ENCODE results near the gene DONSON.
A peak's percentile ranks its signal among the peaks of the same experiment; 100 is the strongest.
"Not testable (repeated sequence)": the region's sequence is repeated elsewhere in the genome, so short reads cannot be mapped to it uniquely, and the experiment has no call there.

DONSON gene

DNA sequence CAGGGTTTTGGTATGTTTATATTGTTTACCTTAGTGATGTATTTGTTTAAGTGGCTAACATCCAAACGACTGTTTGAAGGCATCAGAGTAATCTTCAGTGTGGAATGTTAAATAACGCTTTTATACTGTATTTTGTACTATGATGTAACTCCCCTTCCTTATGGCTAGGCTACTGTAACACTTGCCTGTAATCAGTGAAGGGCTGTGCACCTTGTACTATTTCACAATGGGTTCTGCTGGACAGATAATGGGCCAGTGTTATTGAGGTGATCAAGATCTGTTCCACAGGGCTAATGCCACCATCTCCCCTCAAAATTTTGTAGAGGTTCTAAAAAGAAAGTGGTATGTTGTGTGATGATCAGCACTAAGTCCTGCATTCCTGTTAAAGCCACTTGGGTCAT is 11.7 kb downstream of the DONSON start:
- H3K4me1 ChIP-seq (ENCODE audit: control insufficient read depth, insufficient read depth, low read length); H3K9me3 ChIP-seq (ENCODE audit: control insufficient read depth, insufficient read depth, low read depth, low read length); H3K4me3 ChIP-seq (ENCODE audit: low read depth, low read length); H3K27ac ChIP-seq (ENCODE audit: extremely low read depth, low read depth, low read length): not testable (repeated sequence)
- H3K36me3 ChIP-seq (ENCODE audit: control insufficient read depth in 2 of 2, insufficient read depth in 1 of 2, low read length in 2 of 2), result peaks cover 89 to 93% of the 10 kb centered on the region in 2 experiments
- ChIA-PET CTCF (interaction anchor here (2.0 kb wide), 1 partner anchor 29 kb away, joined by 8 read pairs; no protein-coding TSS in a partner anchor), POLR2A (interaction anchor here (1.2 kb wide), 1 partner anchor 12 kb away, joined by 7 read pairs; the partner anchor contains the start of gene DONSON)
- TF ChIP-seq OSR2 (tag by site-specific recombination; IDR thresholded peaks at IDR 0.05) (peak; percentile 42; the same call in 1 of the 2 replicates), ZEB2 (tag by site-specific recombination; IDR thresholded peaks at IDR 0.05) (peak; percentile 38; the same call in 1 of the 2 replicates), SP7 (tag by site-specific recombination; IDR thresholded peaks at IDR 0.05) (0 out of 2 replicates have a peak, but pooled peaks have one; percentile 9)

DNA sequence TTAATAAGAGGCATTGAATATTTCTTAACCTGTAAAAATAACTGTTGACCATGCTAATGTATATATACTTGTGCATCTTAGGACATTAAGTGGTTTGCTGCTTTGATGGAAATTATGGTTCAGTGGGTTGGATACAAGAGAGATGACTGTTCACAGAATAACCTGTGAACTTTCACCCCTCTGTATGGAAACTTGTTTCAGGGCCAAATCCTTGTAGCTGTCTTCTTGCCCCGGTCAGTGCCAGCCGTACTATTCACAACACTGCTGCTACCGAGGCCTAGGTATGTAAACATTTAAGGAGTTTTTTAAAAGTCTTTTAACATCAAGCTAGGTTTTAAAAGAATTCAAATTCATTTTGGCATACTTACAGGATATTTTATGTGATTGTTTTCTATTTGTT is 16.1 kb downstream of the DONSON start:
- peaks cover 88 to 90% of the 10 kb centered on the region in 2 experiments for H3K36me3 ChIP-seq (ENCODE audit: control insufficient read depth in 2 of 2, insufficient read depth in 1 of 2, low read length in 2 of 2)
- no peak overlapping the region for H3K4me3 ChIP-seq (ENCODE audit: low read depth, low read length)
- ChIA-PET CTCF (interaction anchor here (0.6 to 3.2 kb wide), 4 partner anchors 13 to 548 kb away, joined by 3 to 17 read pairs (median 4); no protein-coding TSS in a partner anchor), POLR2A (interaction anchor here (0.7 to 3.1 kb wide), 3 partner anchors 10 to 109 kb away, joined by 3 to 13 read pairs (median 3); partner anchors contain the start of gene DONSON)
- no peaks in the 10 kb centered on the region for H3K9me3 ChIP-seq (ENCODE audit: control insufficient read depth, insufficient read depth, low read depth, low read length)
- no peak overlapping the region for H3K27ac ChIP-seq (ENCODE audit: extremely low read depth, low read depth, low read length)
- no peaks in the 10 kb centered on the region for H3K4me1 ChIP-seq (ENCODE audit: control insufficient read depth, insufficient read depth, low read length)
- TF ChIP-seq BCL11A (tag by site-specific recombination; IDR thresholded peaks at IDR 0.05; ENCODE audit: low read depth), result no peak
- TF ChIP-seq, protein P1, sequence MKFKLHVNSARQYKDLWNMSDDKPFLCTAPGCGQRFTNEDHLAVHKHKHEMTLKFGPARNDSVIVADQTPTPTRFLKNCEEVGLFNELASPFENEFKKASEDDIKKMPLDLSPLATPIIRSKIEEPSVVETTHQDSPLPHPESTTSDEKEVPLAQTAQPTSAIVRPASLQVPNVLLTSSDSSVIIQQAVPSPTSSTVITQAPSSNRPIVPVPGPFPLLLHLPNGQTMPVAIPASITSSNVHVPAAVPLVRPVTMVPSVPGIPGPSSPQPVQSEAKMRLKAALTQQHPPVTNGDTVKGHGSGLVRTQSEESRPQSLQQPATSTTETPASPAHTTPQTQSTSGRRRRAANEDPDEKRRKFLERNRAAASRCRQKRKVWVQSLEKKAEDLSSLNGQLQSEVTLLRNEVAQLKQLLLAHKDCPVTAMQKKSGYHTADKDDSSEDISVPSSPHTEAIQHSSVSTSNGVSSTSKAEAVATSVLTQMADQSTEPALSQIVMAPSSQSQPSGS (tag by site-specific recombination; IDR thresholded peaks at IDR 0.05; ENCODE audit: low read depth), result no peak
- no peak for TF ChIP-seq ZFP69B (tag by site-specific recombination; IDR thresholded peaks at IDR 0.05)
- no peak for TF ChIP-seq ZNF654 (tag by site-specific recombination; IDR thresholded peaks at IDR 0.05; ENCODE audit: low read depth)
- TF ChIP-seq, protein P2, sequence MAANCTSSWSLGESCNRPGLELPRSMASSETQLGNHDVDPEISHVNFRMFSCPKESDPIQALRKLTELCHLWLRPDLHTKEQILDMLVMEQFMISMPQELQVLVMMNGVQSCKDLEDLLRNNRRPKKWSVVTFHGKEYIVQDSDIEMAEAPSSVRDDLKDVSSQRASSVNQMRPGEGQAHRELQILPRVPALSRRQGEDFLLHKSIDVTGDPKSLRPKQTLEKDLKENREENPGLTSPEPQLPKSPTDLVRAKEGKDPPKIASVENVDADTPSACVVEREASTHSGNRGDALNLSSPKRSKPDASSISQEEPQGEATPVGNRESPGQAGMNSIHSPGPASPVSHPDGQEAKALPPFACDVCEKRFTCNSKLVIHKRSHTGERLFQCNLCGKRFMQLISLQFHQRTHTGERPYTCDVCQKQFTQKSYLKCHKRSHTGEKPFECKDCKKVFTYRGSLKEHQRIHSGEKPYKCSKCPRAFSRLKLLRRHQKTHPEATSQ (tag by site-specific recombination; IDR thresholded peaks at IDR 0.05), result no peak
- TF ChIP-seq, protein P3, sequence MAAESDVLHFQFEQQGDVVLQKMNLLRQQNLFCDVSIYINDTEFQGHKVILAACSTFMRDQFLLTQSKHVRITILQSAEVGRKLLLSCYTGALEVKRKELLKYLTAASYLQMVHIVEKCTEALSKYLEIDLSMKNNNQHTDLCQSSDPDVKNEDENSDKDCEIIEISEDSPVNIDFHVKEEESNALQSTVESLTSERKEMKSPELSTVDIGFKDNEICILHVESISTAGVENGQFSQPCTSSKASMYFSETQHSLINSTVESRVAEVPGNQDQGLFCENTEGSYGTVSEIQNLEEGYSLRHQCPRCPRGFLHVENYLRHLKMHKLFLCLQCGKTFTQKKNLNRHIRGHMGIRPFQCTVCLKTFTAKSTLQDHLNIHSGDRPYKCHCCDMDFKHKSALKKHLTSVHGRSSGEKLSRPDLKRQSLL (tag by site-specific recombination; IDR thresholded peaks at IDR 0.05), result no peak
- no peak for TF ChIP-seq KLF7 (tag by site-specific recombination; IDR thresholded peaks at IDR 0.05; ENCODE audit: borderline replicate concordance)
- TF ChIP-seq ZFP37 (tag by site-specific recombination; IDR thresholded peaks at IDR 0.05), result no peak
- no peak for TF ChIP-seq ZIC2 (tag by site-specific recombination; IDR thresholded peaks at IDR 0.05)
- no peak for TF ChIP-seq ZNF660 (tag by site-specific recombination; IDR thresholded peaks at IDR 0.05)
- TF ChIP-seq ZNF558 (tag by site-specific recombination; IDR thresholded peaks at IDR 0.05), result no peak
- TF ChIP-seq ZNF311 (tag by site-specific recombination; IDR thresholded peaks at IDR 0.05; ENCODE audit: borderline replicate concordance), result no peak
- TF ChIP-seq ZNF776 (tag by site-specific recombination; IDR thresholded peaks at IDR 0.05; ENCODE audit: borderline replicate concordance), result no peak
- TF ChIP-seq, protein P4, sequence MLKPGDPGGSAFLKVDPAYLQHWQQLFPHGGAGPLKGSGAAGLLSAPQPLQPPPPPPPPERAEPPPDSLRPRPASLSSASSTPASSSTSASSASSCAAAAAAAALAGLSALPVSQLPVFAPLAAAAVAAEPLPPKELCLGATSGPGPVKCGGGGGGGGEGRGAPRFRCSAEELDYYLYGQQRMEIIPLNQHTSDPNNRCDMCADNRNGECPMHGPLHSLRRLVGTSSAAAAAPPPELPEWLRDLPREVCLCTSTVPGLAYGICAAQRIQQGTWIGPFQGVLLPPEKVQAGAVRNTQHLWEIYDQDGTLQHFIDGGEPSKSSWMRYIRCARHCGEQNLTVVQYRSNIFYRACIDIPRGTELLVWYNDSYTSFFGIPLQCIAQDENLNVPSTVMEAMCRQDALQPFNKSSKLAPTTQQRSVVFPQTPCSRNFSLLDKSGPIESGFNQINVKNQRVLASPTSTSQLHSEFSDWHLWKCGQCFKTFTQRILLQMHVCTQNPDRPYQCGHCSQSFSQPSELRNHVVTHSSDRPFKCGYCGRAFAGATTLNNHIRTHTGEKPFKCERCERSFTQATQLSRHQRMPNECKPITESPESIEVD (tag by site-specific recombination; IDR thresholded peaks at IDR 0.05), result no peak

Data from HEK293 (cell line).